Measurements from ENCODE around the gene STK38L.

STK38L gene

DNA sequence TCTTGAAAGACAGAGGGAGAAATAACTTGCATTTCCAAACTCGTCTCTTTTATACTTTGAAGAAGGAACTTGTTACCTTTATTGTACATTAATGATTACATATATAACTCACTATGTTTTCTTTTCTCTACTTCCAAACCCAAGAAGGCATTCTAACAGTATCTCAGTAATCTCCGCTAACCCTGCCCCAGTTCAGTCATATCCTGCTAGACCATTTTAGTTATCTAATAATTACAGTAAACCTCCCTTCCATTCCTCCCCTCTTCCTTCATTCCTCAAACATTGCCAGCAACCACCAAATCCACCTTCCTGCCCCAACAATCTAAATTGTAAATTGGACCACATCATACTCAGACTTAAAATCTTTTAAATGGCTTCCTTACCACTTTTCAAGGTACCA, 30.6 kb downstream of the STK38L start:
- H3K4me3 ChIP-seq (ENCODE audit: low read depth, low read length): no peak overlapping the region

DNA sequence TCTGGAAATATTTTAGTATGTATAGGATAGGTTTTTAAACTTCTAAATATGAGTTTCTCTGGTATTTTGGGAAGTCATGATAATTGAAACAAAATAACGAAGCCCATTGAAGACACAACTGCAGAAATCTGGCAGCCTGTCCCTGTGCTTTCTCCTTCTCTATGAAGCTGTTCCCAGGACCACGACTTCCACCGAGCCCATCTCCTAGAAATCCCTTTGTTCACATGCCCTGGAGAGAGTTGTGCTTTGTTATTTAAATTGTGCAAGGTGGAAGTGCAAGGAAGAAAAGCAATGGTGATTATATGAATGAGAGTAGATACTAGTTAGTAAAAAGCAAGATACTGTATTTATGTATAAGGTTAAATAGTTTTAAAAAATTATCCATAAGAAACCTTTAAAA, 32.2 kb downstream of the STK38L start:
- H3K4me3 ChIP-seq (ENCODE audit: low read depth, low read length): no peak overlapping the region

DNA sequence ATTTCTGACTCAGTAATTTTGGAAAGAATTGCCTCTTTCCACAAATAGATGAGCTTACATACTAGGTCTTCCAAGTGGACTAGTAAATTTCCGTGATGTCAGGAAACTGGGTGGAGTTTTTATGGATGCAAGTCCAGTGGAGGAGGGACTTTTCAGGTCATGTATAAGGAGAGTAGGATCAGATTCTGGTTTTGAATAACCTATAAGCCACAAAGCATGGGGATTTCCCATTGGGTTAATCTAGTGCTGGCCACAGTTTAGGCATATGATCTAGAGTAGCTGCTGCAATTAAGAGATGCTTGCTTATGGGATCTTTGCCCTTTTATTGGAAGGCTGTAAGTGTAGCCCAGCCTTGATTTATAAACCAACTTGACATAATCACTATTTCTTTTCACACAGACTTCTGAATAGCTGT, 33.8 kb downstream of the STK38L start:
- no peak overlapping the region for H3K4me3 ChIP-seq (ENCODE audit: low read depth, low read length)

DNA sequence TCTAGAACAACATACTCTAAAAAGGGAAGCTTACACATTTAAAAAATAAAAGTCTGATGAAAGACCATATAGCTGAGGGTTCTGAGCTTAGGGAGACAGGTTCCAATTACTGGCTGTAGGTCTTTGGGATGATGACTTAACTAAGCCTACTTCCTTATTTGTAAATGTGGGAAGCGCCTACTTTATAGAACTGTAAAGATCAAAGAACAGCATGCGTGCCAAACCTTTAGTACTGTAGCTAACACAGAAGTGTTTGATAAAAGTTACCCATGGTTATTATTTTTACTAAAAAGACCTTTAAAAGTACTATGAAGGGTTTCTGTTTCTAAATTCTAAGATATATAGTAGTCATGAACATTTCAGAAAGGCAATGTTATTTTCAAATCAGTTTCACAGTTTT, 35.7 kb downstream of the STK38L start:
- no peak overlapping the region for H3K4me3 ChIP-seq (ENCODE audit: low read depth, low read length)

DNA sequence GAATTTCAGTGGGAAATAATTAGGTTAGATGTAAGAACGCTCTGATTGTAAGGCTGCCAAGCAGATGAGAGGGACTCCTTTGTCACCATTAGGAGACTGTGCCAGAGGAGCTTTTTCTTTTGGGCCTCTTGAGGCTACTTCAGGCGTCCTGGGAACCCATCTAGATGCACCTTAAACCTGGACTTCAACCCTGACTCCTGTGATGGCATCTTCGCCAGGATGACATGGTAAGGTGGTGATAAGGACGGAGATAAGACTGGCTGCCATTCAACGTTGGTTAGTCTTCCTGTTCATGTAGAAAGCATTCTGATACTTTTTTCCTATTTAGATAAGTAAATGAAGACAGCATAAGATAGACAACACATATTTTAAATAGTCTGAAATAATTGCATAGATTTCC, 36.3 kb downstream of the STK38L start:
- H3K4me3 ChIP-seq (ENCODE audit: low read depth, low read length): no peak overlapping the region

DNA sequence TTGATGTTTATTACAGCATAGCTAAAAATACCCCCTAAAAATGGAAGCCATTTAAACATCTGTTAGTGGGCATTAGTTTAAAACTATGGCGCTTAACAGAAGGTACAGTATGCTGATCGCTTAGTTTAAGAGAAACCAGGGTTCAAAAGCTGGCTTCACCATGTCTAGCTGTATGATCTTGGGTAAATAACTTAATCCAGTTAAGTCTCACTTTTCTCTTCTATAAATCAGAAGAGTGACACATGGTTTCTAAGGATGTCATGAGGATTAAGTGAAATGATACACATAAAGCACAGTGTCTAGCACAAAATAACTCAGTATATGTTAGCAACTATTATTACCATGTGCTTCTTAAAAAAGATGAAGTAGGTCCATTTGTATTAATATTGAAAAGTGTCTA, 38.7 kb downstream of the STK38L start:
- no peak overlapping the region for H3K4me3 ChIP-seq (ENCODE audit: low read depth, low read length)

DNA sequence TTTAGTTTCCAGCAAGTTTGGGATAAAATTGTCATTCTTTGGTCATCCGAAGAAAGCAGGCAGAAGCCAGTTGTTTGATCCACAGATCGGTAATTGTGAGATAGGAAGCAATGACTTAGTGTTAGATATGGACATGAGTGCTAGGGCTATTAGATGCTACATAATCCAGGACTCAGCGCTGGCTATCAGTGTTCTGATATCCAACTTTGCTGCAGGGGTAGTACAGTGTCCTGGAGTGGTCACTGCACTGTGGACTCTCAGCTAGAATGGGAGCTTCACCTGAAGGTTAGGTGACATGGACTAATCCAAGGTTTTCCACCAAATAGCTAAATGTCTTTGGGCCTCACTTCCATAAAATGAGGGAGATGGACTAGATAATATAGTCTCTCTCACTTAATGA, 39.9 kb downstream of the STK38L start:
- no peak overlapping the region for H3K4me3 ChIP-seq (ENCODE audit: low read depth, low read length)

DNA sequence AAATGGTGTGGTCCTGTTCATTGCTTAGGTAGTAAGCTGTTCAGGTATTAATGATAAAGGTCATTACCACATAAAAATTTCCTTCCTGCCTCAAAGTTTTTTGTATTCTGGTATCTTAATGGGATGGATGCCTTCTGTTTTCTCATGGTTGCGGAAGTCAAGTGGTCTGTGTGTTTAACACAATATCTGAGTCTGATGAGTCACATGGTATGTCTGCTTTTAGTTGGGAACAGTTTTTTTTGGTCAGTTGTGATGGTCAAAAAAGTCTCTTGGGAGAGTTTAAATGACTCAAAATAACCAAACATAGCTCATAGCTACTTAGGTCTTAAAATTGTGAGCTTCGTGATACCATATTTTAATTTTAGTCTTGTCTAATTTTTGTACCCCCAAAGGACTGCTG, 40.7 kb downstream of the STK38L start:
- H3K4me3 ChIP-seq (ENCODE audit: low read depth, low read length): no peak overlapping the region

DNA sequence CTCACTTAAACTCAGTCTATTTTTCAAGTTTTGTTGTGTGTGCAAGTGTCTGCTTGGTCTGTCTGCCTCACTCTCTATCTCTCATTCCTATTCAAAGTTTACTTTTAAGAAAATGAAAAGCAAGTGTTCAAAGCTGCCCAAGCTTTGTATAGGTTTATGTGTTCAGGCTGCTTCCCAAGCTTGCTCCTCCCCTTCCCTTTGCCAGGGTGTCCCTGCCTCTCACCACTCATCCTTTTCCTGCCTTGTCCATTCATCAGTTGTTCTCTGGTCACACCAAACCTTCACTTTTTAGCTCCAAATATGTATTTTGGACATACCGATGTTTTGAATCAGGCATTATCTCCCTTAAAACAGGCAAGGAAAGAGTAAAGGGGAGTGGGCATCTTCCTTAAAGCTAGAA, 41.3 kb downstream of the STK38L start:
- no peak overlapping the region for H3K4me3 ChIP-seq (ENCODE audit: low read depth, low read length)

DNA sequence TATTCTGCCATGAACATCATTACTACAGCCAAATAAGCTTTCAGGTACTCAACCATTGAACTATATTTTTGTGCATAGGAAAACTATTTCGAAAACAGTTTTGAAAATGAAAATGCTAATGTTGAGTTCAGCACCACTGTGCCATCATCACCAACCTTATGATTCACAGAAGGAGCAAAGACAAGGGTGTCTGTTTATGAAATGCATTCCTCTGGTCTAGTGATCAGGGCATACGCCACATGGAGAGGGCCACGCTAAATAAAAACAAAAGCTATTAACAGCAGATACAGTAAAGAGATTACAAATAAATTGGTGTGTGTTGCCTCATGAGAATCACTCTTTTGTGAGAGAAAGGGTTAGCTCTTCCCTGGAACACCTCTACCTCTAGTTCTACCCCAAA, 45.3 kb downstream of the STK38L start:
- no peak overlapping the region for H3K4me3 ChIP-seq (ENCODE audit: low read depth, low read length)

DNA sequence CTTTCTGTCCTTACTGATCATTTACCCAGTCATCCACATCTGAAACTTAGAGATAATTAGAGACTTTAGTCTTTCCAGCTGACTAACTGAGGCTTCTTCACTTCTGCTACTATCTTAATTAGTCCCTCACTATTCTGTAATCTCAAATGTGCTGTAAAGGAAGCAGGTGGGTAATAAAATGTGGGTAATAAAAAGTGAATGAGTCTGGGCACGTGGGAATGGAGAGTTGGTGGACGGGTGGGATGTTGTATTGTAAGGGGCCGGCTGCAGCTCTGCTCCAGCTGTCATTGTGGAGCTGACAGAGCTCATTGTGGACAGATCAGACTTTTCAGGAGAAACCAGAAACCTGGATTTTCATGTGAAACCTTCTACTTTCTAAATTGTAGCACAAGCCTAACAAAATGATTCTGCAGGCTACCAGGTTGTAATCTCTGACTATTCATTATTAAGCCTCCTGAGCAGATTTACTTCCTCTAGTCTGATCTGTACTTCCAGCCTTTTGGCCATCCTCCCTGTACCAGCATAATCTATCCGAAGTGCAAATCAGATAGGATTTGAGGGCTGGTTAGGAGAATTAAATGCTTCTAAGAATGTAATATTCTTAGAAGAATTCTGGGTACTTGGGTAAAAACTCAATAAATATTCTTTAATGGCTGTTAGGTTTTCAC, 46.5 kb downstream of the STK38L start:
- H3K4me3 ChIP-seq (ENCODE audit: low read depth, low read length): no peak overlapping the region

DNA sequence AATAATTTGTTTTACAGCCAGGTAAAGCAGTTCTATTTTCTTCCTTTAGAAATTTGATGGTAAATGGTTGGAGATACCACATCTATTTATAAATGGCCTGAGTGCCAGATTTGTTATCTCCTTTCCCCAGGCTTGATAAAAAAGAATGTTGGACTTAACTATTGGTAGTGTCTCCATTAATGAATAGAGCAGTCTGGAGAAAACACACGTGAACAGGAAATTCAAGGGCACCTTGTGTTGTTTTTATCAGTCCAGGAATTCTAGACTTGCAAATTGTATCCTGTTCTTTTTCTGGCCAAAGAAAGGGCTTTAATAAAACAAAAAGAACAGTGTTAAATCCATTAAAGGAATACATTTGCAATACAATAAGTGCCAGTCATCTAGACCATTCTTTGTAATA, 47.8 kb downstream of the STK38L start:
- no peak overlapping the region for H3K4me3 ChIP-seq (ENCODE audit: low read depth, low read length)

DNA sequence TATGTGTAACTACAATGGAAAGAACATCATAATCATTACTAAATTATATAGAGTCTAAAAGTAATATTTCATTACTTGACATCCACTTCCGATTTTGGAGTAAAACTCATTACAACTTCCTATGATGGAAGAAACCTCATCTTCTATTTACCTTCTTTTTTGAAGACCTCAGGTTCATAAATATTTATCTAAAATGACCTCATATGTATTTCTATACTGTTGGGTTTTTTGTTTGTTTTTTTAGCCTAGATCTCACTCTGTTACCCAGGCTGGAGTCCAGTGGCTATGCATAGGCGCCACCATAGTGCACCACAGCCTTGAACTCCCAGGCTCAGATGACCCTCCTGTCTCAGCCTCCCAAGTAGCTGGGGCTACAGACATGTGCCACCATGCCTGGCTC, 48.6 kb downstream of the STK38L start:
- no peak overlapping the region for H3K4me3 ChIP-seq (ENCODE audit: low read depth, low read length)

DNA sequence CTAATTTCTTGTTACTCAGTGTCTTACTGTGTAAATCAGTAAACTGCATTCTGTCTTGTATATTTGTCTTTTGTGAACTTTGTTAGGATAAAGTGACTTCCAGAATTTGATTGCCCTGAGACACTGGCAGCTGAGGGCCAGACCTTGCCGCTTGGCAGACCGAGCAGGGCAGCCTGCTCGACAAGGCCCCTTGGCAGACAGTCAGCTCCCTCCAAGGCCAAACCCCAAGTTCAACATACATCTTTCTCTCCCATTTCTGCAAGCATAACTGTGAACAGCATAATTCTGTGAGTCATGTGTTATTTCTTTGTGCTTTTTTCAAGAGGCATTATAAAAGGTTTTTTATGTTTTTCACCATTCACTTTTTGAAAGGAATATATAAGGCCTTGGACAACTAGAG, 49.4 kb downstream of the STK38L start:
- H3K4me3 ChIP-seq (ENCODE audit: low read depth, low read length): no peak overlapping the region

DNA sequence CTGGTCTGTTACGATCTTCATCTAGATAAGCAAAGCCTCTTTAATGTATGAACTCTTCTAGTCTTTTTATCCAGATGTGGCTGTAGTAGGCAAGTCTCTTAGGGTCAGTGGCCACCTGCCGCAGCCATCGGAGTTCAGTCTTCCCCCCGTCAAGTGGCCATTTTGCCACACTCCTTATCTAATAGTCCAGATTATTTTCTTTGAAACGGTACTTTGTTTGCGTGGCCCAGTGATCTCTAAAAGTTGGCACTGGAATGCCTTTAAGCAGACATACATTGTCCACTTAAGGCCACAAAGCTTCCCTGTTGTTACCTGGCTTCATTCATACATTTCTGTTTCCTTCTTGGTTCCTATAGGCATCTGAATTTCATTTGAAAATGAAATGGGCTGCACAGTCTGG, 52.6 kb downstream of the STK38L start:
- H3K4me3 ChIP-seq (ENCODE audit: low read depth, low read length): no peak overlapping the region

DNA sequence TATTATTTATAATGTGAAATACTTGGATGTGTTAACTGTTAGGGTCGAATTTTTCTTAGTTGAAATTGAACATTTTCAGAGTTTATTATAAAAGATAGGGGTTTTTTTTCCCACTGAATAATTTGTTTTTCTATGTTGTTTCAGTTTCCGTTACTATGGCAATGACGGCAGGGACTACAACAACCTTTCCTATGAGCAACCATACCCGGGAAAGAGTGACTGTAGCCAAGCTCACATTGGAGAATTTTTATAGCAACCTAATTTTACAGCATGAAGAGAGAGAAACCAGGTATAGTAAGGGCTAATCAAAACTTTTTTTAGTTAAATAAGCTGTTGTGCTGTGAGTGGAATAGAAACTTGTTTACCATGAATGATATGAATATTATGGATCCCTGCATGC, 53.5 kb downstream of the STK38L start:
- no peak overlapping the region for H3K4me3 ChIP-seq (ENCODE audit: low read depth, low read length)

DNA sequence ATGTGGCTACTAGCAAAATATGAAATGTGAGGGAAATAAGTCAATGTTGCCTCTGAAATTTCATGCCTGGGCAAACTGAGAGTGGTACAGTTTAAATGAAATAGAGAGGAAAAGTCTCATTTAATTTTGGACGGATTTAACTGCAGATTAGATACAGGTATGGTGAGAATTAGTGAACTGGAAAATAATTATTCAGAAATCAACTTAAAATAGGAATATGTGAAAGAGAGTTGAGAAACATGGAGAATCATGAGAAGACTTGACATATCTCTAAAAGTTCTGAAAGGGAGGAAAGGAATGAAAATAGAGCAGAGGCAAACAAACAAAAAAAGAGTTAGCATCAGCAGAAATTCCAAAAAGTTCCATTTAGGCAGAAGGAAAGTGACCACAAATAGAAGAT, 55.0 kb downstream of the STK38L start:
- no peak overlapping the region for H3K4me3 ChIP-seq (ENCODE audit: low read depth, low read length)

DNA sequence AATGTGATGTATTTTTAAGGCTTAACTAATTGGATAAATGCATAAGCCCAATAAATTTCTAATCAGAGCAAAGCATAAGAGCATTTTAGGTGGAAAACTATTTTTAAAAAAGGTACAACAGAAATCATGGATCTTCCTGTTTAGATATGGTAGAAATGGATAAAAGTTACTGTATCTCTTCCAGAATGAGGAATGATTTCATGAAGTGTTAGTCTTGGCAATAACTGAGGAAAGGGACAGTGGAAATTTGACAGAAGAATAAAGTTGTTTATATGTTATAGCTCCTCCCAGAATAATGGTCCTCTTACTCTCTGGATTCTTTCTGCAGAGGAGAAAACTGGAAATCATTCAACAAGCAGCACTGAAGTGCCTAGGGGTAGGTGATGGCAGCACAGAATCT, 56.1 kb downstream of the STK38L start:
- no peak overlapping the region for H3K4me3 ChIP-seq (ENCODE audit: low read depth, low read length)

DNA sequence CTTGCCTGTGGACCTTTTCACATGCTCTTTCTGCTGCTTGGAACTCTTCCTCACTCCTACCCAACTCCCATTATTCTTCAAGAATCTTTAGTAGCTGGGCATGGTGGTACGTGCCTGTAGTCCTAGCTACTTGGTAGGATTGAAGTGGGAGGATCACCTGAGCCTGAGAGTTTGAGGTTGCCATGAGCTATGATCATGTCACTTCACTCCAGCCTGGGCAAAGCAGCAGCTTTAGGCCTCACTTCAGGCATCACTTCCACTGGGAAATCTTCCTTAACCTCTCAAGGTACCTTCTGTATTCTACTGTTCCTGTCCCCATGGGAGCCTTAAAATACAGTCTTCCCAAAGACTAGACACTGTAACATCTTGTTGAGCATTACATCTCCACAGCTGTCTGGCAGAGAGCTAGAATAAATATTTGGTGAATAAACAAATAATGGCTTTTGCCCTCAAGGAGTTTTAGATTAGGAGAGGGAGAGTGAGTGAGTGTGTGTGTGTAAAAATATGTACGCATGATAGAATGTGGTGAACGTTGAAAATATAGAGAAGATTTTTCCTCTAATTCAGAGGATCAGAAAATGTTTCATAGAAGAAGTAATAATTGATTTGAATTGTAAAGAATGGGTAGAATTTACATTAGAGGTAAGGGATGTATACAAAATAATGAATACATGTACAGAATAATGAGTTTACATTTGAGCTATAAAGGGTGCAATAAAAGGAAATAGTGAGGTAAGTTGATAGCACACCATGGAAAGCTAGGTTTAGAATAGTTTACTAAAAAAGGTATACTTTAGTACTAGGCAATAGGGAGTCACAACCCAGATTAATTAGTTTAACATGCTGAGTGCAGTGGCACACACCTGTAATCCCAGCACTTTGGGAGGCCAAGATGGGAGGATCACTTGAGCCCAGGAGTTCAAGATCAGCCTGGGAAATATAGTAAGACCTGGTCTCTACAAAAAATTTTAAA, 59.3 kb downstream of the STK38L start:
- no peak overlapping the region for H3K4me3 ChIP-seq (ENCODE audit: low read depth, low read length)

DNA sequence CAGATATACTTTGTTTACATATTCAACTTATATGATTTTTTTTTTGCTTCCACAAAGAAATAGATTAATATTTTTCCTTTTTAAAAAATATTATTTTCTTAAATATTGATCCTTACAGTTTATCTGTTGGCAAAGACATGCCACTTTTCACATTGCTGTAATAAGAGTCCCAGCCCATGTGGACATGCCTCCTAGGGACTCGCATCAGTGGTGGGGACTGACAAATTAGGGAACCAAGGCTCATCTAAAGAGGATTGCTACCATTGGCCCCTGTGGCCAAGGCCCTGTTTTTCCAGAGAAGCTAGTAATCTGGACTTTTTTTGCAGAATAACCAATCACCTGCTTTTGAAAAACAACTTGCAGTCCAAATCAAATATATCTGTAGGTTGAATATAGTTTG, 60.8 kb downstream of the STK38L start:
- no peak overlapping the region for H3K4me3 ChIP-seq (ENCODE audit: low read depth, low read length)

DNA sequence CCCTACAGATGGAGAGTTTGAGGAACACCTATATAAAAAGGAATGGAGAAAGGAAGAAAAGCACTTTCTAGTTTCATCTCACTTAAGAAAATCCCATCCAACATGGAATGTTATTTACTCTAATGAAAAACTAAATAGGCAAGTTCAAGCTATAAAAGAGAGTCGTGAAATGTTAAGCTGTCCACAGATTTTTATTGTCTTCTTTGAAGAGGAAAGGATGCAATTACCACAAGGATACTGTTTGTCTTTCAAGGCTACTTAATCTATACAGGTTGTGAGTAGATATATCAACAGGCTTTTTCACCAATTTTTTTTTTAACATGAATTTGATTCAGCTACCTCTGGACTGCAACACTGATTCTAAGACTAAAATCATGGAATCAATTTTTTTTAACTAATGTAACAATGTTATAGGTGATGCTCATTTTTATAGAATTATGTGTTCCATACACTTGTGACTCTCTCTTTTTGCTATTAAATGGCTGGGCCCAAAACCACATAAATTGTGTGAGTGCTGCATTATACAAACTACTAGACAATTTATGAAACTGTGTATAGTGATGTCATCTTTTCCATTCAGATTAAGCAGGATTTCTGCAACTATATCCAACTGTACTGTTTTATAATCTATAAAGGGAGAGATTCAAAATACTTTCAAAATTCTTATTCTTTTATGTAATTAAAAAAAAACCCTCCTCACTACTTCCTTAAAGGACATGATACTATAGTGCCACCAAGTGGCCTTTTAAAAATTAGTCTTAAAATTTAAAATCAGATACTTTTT, 61.8 kb downstream of the STK38L start:
- H3K4me3 ChIP-seq (ENCODE audit: low read depth, low read length): no peak overlapping the region

All from iPS-11a (cell line).